WTC11 (cell line): ENCODE measurements around the gene STPG4. TPM values are rescaled to one million over a fixed set of nuclear protein-coding genes. Genes with fewer than 3 reads are reported as not detected.

ENCODE experiments used
- ATAC-seq: fragments of 200-7000 bp; cut with Tn5 transposase; 2 replicates; pipeline ENCODE4 v1.10.0; 2021; ENCODE audit warnings: mild to moderate bottlenecking, moderate library complexity
- CTCF ChIA-PET: fragments of 300-600 bp; sonication (Branson Sonifier 250); formaldehyde crosslinking; loops from one replicate; lab custom pipeline; 2021; ENCODE audit warnings: antibody characterized with exemption; lab: Charles Lee
- POLR2A ChIA-PET: fragments of 350-600 bp; sonication (Branson Sonifier 250); formaldehyde crosslinking; loops from one replicate; lab custom pipeline; 2021; ENCODE audit warnings: antibody characterized with exemption; lab: Charles Lee
- DNase-seq: peaks from one replicate; pipeline ENCODE4 v3.0.0; 2021; ENCODE audit warnings: low spot score
- H3K27ac Mint-ChIP-seq: 2 replicates; pipeline ENCODE4 v1.8.0; 2021; ENCODE audit warnings: mixed read lengths
- H3K27me3 Mint-ChIP-seq: 2 replicates; pipeline ENCODE4 v1.8.0; 2021; ENCODE audit warnings: low read depth, mild to moderate bottlenecking, moderate library complexity, mixed read lengths
- H3K36me3 Mint-ChIP-seq: 2 replicates; pipeline ENCODE4 v1.8.0; 2021; ENCODE audit warnings: mixed read lengths
- H3K4me1 Mint-ChIP-seq: 2 replicates; pipeline ENCODE4 v1.8.0; 2022; ENCODE audit warnings: mixed read lengths
- H3K4me3 Mint-ChIP-seq: 2 replicates; pipeline ENCODE4 v1.8.0; 2021; ENCODE audit warnings: mild to moderate bottlenecking, moderate library complexity, mixed read lengths
- H3K9me3 Mint-ChIP-seq: 2 replicates; pipeline ENCODE4 v1.8.0; 2021; ENCODE audit warnings: mixed read lengths
- ATF6 ChIP-seq: sonication (generic); formaldehyde crosslinking; IDR thresholded peaks from 2 replicates; pipeline ENCODE4 v1.8.1; 2023; ENCODE audit warnings: mild to moderate bottlenecking, missing genetic modification reagents
- CDX4 ChIP-seq: fragments of 250-450 bp; sonication (Bioruptor Pico); IDR thresholded peaks from 2 replicates; pipeline ENCODE4 v1.9.0; 2021; ENCODE audit warnings: moderate library complexity, mild to moderate bottlenecking, inconsistent platforms, borderline replicate concordance
- E2F5 ChIP-seq: sonication (generic); formaldehyde crosslinking; IDR thresholded peaks from 2 replicates; pipeline ENCODE4 v1.8.1; 2022; ENCODE audit warnings: mild to moderate bottlenecking, moderate library complexity, missing genetic modification reagents
- FOXP4 ChIP-seq: sonication (generic); formaldehyde crosslinking; IDR thresholded peaks from 2 replicates; pipeline ENCODE4 v1.8.0; 2022; ENCODE audit warnings: mild to moderate bottlenecking, missing genetic modification reagents
- GRHL2 ChIP-seq: fragments of 250-450 bp; sonication (Bioruptor Pico); IDR thresholded peaks from 2 replicates; pipeline ENCODE4 v1.8.0; 2022; ENCODE audit warnings: mild to moderate bottlenecking, moderate library complexity; ENCODE audit not compliant: insufficient replicate concordance, severe bottlenecking
- MAX ChIP-seq: sonication (generic); formaldehyde crosslinking; IDR thresholded peaks from 2 replicates; pipeline ENCODE4 v1.8.0; 2022; ENCODE audit warnings: mild to moderate bottlenecking, missing genetic modification reagents
- MLX ChIP-seq: sonication (generic); formaldehyde crosslinking; IDR thresholded peaks from 2 replicates; pipeline ENCODE4 v1.8.1; 2023; ENCODE audit warnings: mild to moderate bottlenecking, missing genetic modification reagents, moderate library complexity
- MYBL2 ChIP-seq: sonication (generic); formaldehyde crosslinking; IDR thresholded peaks from 2 replicates; pipeline ENCODE4 v1.8.1; 2023; ENCODE audit warnings: mild to moderate bottlenecking, moderate library complexity, missing genetic modification reagents
- NFYB ChIP-seq: sonication (generic); formaldehyde crosslinking; conservative IDR thresholded peaks from 2 replicates; pipeline ENCODE4 v1.8.0; 2022; ENCODE audit warnings: low read depth, missing genetic modification reagents
- NR2C2 ChIP-seq: sonication (generic); formaldehyde crosslinking; IDR thresholded peaks from 2 replicates; pipeline ENCODE4 v1.8.0; 2022; ENCODE audit warnings: mild to moderate bottlenecking, missing genetic modification reagents
- PRRX2 ChIP-seq: fragments of 250-450 bp; sonication (Bioruptor Pico); IDR thresholded peaks from 2 replicates; pipeline ENCODE4 v1.8.0; 2021; ENCODE audit warnings: mild to moderate bottlenecking
- TCF7 ChIP-seq: sonication (generic); formaldehyde crosslinking; IDR thresholded peaks from 2 replicates; pipeline ENCODE4 v1.8.0; 2022; ENCODE audit warnings: mild to moderate bottlenecking, low read depth, missing genetic modification reagents, moderate library complexity
- TEAD1 ChIP-seq: sonication (generic); formaldehyde crosslinking; IDR thresholded peaks from 2 replicates; pipeline ENCODE4 v1.8.0; 2022; ENCODE audit warnings: mild to moderate bottlenecking, missing genetic modification reagents
- USF1 ChIP-seq: sonication (generic); formaldehyde crosslinking; IDR thresholded peaks from 2 replicates; pipeline ENCODE4 v1.8.0; 2022; ENCODE audit warnings: mild to moderate bottlenecking, missing genetic modification reagents
- ZNF121 ChIP-seq: sonication (generic); formaldehyde crosslinking; IDR thresholded peaks from 2 replicates; pipeline ENCODE4 v1.8.0; 2023; ENCODE audit warnings: missing genetic modification reagents
- ZNF263 ChIP-seq: sonication (generic); formaldehyde crosslinking; IDR thresholded peaks from 2 replicates; pipeline ENCODE4 v1.8.1; 2022; ENCODE audit warnings: low read depth, mild to moderate bottlenecking, moderate library complexity, missing genetic modification reagents
- ZNF317 ChIP-seq: sonication (generic); formaldehyde crosslinking; IDR thresholded peaks from 2 replicates; pipeline ENCODE4 v1.8.1; 2023; ENCODE audit warnings: low read depth, mild to moderate bottlenecking, moderate library complexity, missing genetic modification reagents, borderline replicate concordance
- ZNF423 ChIP-seq: fragments of 250-450 bp; sonication (Bioruptor Pico); IDR thresholded peaks from 2 replicates; pipeline ENCODE4 v2.1.2; 2022; ENCODE audit warnings: mild to moderate bottlenecking, moderate library complexity
- total RNA-seq: library from RNA; stranded (reverse); gene quantifications from 3 replicates; pipeline ENCODE4 v1.2.3, GENCODE V29; 2021

Gene STPG4
- total RNA-seq, 1 experiment from 2014 or later: not detected

- no peak for TF ChIP-seq MYBL2 (CRISPR knock-in tag)
- TF ChIP-seq, all 79 proteins: peak for 0
Measured at GRCh38 chr2:47039913-47040562, 115.1 kb downstream of the STPG4 start.

GRCh38 chr2:47039489-47039870 lies 115.6 kb downstream of the STPG4 start:
- DNase-seq: no peak
- POLR2A ChIA-PET: no interaction called here
- no peak for TF ChIP-seq ZNF263 (CRISPR knock-in tag)
- no peak for TF ChIP-seq TEAD1
- TF ChIP-seq MLX (CRISPR knock-in tag): no peak
- TF ChIP-seq MAX (CRISPR knock-in tag): no peak
- no peak for TF ChIP-seq NFYB (CRISPR knock-in tag)
- TF ChIP-seq PRRX2 (CRISPR knock-in tag): no peak
- TF ChIP-seq ZNF317 (CRISPR knock-in tag): no peak
- TF ChIP-seq ZNF423 (CRISPR knock-in tag): no peak
- no peak for TF ChIP-seq ZNF121 (CRISPR knock-in tag)

More at GRCh38 chr2:47039913-47040562, 115.1 kb downstream of the STPG4 start:
- Mint-ChIP-seq H3K9me3 (no peaks in the 10 kb centered on the region), H3K4me3 (no peak overlapping the region), H3K4me1 (peaks cover 38% of the 10 kb centered on the region), H3K36me3 (no peaks in the 10 kb centered on the region), H3K27ac (no peak overlapping the region), H3K27me3 (no peaks in the 10 kb centered on the region)
- ChIA-PET POLR2A (no interaction called here), CTCF (interaction anchor here (1.8 kb wide), 1 partner anchor 283 kb away, joined by 7 read pairs; no protein-coding TSS in a partner anchor)
- DNase-seq (no peak), ATAC-seq (no peak)

GRCh38 chr2:47038656-47039488 lies 116.2 kb downstream of the STPG4 start:
- Mint-ChIP-seq H3K9me3 (no peaks in the 10 kb centered on the region), H3K4me3 (no peak overlapping the region), H3K27ac (no peak overlapping the region), H3K27me3 (no peaks in the 10 kb centered on the region), H3K36me3 (no peaks in the 10 kb centered on the region), H3K4me1 (peaks cover 47% of the 10 kb centered on the region)
- ATAC-seq: no peak
- POLR2A ChIA-PET: no interaction called here
- CTCF ChIA-PET: no interaction called here
- no peak for DNase-seq
- TF ChIP-seq GRHL2: no peak
- no peak for TF ChIP-seq FOXP4 (CRISPR knock-in tag)
- TF ChIP-seq E2F5 (CRISPR knock-in tag): no peak
- TF ChIP-seq ATF6 (CRISPR knock-in tag): no peak
- TF ChIP-seq TCF7 (CRISPR knock-in tag): no peak
- TF ChIP-seq CDX4 (CRISPR knock-in tag): no peak
- TF ChIP-seq NR2C2 (CRISPR knock-in tag): no peak
- TF ChIP-seq USF1 (CRISPR knock-in tag): no peak

More at GRCh38 chr2:47039489-47039870, 115.6 kb downstream of the STPG4 start:
- H3K4me1 Mint-ChIP-seq: peaks cover 43% of the 10 kb centered on the region
- H3K9me3 Mint-ChIP-seq: no peaks in the 10 kb centered on the region
- CTCF ChIA-PET: no interaction called here
- no peak overlapping the region for H3K27ac Mint-ChIP-seq
- H3K36me3 Mint-ChIP-seq: no peaks in the 10 kb centered on the region
- no peaks in the 10 kb centered on the region for H3K27me3 Mint-ChIP-seq
- ATAC-seq: no peak
- no peak overlapping the region for H3K4me3 Mint-ChIP-seq
